SU-DHL-6 (cell line): ENCODE data around the gene PHKA2.

Experiments
- EZH2phosphoT487 ChIP-seq: fragments of 200-600 bp; sonication (generic), shearing (Covaris generic); conservative IDR thresholded peaks from 2 replicates; pipeline ENCODE4 v1.6.1; 2018; ENCODE audit warnings: mild to moderate bottlenecking, antibody characterized with exemption, low read length, moderate library complexity, mixed read lengths
- TF ChIP-seq, protein P1 (sequence below): fragments of 200-600 bp; sonication (generic); IDR thresholded peaks from one replicate; pipeline ENCODE4 v1.5.1; 2017; ENCODE audit warnings: antibody characterized with exemption, mild to moderate bottlenecking, low read length, moderate library complexity; ENCODE audit not compliant: insufficient read depth, poor library complexity, severe bottlenecking

- TF ChIP-seq, protein P1, sequence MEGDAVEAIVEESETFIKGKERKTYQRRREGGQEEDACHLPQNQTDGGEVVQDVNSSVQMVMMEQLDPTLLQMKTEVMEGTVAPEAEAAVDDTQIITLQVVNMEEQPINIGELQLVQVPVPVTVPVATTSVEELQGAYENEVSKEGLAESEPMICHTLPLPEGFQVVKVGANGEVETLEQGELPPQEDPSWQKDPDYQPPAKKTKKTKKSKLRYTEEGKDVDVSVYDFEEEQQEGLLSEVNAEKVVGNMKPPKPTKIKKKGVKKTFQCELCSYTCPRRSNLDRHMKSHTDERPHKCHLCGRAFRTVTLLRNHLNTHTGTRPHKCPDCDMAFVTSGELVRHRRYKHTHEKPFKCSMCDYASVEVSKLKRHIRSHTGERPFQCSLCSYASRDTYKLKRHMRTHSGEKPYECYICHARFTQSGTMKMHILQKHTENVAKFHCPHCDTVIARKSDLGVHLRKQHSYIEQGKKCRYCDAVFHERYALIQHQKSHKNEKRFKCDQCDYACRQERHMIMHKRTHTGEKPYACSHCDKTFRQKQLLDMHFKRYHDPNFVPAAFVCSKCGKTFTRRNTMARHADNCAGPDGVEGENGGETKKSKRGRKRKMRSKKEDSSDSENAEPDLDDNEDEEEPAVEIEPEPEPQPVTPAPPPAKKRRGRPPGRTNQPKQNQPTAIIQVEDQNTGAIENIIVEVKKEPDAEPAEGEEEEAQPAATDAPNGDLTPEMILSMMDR = no peak
- TF ChIP-seq EZH2phosphoT487 = no peak
These were observed 1.2 kb upstream of the PHKA2 start for GRCh38 chrX:18985186-18985435.
